ENCODE results near the gene ARL16.
A peak's percentile ranks its signal among the peaks of the same experiment; 100 is the strongest.

Gene ARL16, protein sequence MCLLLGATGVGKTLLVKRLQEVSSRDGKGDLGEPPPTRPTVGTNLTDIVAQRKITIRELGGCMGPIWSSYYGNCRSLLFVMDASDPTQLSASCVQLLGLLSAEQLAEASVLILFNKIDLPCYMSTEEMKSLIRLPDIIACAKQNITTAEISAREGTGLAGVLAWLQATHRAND

DNA sequence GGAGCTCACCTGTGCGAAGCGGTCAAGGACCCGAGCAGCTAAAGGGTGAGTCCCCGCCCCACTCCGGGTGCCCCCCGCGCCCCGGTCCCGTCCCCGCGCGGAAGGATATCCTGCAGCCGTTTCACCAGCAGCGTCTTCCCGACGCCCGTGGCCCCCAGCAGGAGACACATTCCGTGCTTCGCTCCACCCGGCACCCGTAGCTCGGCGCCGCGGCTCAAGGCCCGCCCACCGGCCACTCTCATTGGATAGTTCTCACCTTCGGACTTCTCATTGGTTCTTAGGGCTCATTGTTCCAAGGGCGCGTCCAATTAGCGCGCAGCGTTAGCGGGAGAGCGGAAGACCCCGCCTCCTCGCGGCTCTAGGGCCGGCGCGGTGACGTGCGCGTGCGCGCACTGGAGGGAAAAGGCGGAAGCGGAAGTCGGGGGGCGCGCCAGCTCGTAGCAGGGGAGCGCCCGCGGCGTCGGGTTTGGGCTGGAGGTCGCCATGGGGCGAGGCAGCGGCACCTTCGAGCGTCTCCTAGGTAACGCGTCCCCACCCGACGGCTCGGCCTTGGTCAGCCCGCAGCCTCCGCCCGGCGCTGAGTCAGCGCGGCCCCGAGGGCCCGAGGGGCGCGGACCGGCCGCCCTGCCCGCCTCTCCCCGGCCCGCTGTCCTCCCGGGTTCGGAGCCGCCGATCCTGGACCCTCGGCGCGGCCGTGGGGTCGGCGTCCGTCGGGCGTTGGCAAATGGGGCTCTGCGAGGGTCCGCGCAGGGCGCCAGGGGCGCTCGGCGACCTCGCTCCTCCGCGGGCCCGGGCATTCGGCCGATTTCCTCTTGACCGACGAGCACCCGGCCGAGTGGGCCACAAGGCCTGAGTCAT is at the start of gene ARL16, which contains the start of gene HGS:
TSS of gene ARL16 (minus strand) at position 214 of the 858 bp plus-strand sequence. CDS start at position 170, 44 bp downstream.
TSS of gene HGS (plus strand) at position 428 of the 858 bp plus-strand sequence. CDS start at position 484, 56 bp downstream.
- DNase-seq: peak; percentile 99 to 100

DNA sequence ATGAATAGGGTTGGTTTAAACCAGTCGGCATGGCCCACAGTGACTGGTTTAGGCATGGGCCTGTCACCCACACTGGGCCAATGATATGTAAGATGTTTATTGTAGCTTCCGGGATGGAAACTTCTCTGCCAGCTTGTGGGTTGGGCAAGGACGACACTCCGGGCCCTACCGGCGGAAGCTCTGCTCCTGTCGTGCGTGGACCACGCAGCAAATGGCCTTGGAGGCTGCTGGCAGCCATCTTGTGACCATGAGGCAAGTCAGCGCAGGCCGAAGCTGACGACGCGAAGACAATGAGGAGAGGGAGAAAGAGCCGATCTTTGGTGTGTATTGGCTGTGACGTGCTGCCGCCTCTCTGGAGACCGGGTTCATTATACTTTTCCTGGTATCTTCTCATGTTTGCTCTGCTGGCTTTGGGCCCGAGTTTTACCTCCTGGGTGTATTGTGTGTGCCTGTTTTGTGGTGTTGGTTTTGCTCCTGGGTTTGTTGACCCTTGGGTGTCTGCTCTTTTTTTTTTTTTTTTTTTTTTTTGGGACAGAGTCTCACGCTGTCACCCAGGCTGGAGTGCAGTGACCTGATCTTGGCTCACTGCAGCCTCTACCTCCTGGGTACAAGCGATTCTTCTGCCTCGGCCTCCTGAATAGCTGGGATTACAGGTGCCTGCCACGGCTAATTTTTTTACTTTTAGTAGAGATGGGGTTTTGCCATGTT is 43.9 kb upstream of the ARL16 start:
- DNase-seq: peak; percentile 80 to 91

DNA sequence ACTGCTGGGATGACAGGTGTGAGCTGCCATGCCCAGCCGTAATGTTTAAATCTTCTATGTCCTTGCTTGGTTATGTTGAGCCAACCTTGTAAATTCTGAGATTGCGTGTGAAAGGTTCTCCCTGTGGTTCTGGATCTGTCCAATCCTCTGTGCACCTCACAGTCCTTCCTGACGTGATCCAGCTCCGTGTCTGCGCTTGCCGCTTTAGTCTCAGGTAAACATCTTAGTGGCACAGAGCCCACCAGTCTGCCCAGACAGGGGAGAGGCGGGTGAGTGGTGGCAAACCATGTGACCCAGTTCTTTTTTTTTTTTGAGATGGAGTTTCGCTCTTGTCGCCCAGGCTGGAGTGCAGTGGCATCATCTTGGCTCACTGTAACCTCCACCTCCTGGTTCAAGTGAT is 42.4 kb upstream of the ARL16 start:
- DNase-seq: no peak

DNA sequence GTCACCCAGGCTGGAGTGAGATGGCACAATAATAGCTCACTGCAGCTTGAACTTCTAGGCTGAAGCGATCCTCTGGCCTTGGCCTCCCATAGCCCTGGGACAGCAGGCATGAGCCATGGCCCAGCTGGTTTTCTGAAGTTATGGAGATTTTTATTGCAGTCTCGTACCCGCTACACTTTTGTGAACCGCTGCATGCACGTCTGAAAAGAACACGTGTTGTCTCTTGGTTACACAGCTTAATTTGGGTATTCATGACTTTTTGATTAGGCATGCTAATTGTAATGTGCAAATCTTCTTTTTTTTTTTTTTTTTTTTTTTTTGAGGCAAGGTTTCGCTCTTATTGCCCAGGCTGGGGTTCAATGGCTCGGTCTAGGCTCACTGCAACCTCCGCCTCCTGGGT is 41.8 kb upstream of the ARL16 start:
- no peak for DNase-seq

DNA sequence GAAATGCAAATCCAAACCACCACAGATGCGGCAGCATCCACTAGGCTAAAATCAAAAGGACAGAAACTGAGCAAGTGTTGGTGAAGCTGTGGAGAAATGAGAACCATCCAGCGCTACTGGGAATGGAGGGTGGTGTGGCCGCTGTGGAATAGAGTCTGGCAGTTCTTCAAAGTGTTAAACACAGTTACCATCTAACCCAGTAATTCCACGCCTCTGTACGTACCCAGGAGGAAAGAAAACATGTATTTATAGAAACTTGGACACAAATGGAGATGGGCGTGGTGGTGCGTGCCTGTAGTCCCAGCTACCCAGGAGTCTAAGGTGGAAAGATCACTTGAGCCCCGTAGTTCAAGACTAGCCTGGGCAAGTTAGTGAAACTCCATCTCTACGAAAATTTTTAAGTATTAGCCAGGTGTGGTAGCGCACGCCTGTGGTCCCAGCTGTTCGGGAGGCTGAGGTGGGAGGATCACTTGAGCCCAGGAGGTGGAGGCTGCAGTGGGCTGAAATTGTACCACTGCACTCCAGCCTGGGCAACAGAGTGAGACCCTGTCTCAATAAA is 40.1 kb upstream of the ARL16 start:
- peak in 1 of 2 experiments; percentile 31 for DNase-seq

DNA sequence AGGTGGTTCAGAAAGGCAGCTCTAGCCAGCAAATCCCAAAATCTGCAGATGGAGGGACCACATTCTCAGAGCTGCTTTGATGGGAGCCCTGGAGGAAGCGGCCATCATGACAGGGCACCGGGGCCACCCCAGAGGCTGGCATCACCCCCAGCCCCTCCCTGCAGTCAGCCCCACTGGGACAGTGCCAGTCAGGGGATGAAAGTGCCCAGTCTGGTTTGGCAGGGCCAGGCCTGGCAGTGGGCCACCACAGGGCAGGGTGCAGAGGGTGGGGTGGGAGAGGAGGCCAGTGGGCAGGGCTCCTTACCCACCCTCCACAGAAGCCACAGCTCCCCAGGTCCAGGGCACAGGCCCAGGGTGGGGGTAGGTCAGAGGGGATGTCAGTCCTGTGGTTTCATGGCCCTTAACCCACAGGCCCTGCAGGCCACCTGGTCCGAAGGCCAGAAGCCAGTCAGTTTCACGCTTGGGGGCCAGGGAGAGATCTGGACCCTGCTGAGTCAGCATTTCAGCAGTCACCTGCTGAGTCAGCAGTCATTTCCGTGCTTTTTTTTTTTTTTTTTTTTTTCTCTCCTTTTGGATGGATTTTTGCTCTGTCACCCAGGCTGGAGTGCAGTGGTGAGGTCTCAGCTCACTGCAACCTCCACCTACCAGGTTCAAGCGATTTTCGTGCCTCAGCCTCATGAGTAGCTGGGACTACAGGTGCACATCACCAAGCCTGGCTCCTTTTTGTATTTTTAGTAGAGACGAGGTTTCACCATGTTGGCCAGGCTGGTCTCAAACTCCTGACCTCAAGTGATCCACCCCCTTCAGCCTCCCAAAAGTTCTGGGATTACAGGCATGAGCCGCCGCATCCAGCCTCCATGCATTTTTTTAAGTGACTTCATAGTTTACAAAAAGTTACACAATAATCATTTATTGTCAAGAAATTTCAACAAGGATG is 38.9 kb upstream of the ARL16 start:
- no peak for DNase-seq

DNA sequence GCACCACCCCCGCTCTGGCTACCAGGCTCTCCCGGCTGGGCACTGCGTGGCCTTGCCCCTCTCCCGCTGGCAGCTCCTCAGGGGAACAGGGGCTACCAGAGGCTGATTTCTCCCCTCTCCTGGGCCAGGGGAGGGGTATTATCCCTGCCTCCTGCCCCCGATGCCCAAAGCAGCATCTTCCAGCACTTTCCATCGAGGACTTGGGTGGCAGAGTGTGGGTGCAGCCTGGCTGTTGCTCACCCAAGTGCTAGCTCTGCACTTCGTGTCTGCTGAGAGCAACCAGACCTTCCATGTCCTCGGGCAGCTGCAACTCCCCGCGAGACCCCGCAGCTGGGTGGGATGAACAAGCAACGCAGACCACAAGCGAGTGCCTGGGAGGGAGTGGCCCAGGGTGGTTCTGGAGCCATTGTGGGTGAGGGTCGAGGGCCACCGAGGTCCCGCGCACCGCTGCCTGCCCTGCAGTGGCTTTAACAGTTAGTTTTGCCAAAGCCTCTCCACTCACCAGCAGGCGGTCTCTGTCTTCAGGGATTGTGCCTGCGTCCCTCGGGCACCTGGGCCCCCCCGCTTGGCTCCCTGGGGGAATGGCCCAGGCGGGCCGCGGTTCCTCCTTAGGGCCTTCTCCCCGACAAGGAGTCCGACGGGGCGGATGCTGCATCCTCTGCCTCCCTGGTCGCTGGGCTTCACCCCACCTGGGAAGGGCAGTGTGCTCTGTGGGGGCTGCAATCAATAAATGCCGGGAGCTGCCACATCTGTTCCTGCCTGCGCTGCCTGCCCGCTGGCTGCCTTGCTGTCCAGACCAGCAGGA is 36.9 kb upstream of the ARL16 start:
- DNase-seq: no peak

DNA sequence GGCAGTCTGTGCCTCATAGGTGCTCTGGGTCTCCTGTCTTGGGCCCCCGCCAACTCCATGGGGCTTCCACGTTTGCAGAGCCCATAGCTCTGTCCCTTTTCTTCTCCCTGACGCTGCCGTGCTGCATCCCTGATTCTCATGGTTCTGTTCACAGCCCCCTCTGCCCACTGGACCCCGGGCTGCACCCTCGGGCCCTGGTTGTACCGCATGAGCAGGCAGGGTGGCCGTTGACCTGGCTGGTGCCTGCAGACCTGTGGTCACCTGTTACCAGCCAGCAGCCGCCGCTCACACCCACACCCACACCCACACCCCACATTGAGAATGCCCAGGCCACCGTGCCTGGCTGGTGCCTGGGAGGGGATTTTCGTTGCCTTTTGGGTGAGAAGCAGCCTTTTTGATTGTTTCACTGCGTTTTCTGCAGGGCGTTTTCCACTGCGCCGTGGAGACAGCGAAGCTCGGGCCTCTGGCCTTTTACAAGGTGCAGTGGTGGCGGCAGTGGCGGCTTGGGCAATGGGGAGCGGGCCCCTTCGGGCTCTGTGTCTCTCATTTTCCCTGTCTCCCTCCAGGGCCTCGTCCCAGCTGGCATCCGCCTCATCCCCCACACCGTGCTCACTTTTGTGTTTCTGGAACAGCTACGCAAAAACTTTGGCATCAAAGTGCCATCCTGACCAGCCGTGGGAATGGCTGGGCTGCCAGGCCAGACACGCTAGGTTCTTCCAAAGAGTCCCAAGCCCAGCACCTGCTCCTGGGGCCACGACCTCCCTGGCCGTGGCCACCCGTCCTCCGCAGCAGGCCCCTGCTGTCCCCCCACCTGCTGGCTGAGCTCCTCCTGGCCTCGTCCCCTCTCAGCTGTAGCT is 36.0 kb upstream of the ARL16 start:
- no peak for DNase-seq

DNA sequence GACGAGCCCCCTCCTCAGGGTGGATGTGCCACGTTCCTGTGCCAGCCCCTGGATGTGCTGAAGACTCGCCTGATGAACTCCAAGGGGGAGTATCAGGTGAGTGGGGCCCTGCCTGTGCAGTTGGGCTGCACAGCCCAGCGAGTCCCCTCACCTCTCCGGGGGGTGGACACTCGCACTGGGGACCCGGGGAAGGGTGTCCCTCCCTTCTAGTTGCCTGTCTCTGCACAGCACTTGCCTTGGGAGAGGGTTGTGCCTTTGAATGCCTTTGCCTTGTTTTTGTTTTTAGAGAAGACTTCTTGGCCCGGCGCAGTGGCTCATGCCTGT is 34.1 kb upstream of the ARL16 start:
- no peak for DNase-seq

DNA sequence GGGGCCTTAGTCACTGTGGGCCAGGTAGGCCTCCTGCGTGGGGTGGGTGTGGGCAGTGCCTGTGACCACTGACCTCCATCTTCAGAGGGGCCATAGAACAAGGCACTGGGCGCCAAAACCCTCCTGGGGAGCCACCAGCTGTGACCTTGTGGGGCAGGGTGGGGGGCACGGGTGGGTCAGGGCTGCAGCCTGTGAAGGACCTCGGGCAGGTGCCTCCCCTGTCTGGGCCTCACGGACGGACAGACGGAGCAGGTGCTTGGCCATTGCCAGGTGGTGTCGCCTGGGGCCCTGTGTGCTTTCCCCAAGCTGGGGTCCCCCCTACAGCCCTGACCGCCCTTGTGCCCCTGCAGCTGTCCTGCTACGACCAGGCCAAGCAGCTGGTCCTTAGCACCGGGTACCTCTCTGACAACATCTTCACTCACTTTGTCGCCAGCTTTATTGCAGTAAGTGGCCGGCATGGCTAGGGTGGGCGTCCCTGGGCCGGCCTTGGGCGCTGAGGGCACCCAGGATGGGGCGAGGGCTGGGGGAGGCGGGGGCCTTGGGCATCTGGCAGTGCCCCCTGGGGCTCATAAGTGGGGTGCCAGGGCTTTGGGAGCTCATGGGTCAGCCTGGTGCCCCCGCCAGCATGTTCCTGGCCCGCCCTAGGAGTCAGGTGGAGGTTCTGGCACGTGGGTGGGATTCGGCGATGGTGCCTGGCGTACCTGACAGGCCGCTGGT is 33.6 kb upstream of the ARL16 start:
- no peak for DNase-seq

DNA sequence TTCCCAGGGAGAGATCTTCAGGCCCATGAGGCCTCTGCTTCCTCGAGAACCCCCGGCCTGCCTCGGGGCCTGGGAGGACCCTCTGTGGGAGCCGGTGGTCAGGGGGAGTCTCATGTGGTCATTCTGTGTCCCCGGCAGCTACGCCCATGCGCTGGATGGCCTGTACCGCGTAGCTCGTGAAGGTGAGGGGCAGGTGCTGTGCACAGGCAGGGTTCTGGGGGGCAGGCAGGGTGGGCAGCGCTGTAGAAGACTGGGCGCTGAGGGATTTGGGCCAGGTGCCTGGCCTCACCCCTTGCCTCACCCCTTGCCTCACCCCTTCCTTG is 33.0 kb upstream of the ARL16 start:
- no peak for DNase-seq

DNA sequence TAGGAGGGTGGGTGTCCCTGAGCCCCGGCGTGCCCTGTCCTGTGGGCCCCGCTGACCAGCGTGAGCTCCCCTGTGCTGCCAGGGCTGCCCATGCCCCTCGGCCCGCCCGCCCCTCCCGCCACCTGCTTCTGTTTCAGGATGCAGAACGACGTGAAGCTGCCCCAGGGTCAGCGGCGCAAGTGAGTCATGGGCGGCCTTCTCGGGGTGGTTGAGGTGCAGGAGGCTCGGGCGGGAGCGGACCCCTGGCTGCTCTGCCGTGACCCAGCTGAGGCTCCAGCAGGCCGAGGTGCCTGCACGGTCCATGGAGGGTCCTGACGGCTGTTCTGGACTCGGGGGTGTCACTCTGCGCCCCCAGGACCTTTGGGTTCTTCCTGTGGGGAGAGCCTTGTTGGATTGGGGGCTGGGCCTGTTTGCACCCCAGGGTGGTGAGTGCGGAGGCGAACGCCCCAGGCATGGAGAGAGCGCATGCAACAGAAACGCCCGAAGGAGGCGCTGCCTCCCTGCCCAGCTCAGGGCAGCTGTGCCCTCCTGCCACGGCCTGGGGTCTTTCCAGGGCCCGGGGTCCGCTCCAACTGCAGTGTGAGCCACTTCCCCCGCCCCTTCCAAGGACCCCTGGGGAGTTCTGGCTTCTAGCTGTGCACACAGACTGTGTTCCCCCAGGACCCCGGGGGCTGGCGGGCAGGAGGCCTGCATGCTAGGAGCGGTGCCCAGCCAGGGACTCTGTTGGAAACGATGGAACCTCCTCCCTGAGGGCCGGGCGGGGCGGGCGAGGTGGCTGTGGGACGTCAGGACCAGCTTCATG is 32.5 kb upstream of the ARL16 start:
- DNase-seq: no peak

DNA sequence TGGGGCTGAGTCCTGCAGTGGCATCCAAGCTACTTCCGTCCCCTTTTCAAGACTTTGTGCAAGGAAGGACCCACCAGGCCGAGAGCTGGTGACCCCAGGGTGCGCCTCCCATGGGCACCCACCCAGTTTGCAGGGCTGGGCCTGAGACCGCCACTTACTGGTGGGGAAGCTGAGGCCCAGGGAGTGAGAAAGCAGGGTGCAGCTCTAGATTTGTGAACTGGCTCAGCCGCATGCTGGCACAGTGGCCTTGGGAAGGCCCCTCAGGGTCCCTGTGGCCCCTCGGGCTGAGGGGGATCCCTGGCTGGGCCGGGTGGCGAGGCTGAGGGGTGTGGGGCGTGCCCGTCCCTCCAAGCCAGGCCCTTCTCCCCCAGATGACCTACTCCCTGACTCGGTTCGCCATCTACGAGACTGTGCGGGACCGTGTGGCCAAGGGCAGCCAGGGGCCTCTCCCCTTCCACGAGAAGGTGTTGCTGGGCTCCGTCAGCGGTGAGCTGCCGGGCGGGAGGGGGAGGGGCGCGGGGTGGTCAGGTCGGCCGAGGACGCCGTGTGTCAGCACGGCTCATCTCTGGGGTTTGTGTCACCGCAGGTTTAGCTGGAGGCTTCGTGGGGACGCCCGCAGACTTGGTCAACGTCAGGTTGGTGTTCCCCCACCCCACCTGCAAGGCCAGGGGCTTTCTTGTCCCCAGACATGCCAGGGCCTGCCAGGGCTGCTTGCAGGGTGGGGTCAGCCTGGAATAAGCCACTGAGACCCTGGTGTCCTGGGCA is 31.7 kb upstream of the ARL16 start:
- no peak for DNase-seq

DNA sequence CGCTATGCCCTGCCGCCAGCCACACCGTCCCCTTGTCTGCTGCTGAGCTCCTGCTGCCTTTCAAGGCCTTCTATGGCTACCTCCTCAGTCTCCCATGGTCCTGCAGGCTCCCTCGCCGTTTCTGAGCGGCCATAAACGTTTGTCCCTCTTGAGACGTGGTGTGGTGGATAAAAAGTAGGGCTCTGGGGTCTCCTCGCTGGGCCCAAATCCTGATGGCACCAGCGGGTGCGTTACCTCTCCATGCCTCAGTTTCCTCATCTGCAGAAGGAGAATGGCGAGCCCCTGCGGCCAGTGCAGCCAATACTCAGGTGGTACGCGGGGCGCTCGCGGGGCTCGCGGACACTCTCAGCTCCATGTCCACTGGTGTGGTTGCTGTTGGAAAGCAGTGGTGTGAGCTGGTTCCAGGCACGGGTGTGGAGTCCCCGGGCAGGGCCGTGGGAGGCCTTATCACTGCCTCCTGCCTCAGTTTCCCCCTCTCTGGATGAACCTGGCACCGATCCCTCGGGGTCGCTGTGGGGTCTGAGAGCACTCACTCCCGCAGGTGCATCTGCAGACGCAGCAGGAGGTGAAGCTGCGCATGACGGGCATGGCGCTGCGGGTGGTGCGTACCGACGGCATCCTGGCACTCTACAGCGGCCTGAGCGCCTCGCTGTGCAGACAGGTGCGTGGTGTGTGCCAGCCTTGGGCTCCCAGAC is 31.0 kb upstream of the ARL16 start:
- no peak for DNase-seq

DNA sequence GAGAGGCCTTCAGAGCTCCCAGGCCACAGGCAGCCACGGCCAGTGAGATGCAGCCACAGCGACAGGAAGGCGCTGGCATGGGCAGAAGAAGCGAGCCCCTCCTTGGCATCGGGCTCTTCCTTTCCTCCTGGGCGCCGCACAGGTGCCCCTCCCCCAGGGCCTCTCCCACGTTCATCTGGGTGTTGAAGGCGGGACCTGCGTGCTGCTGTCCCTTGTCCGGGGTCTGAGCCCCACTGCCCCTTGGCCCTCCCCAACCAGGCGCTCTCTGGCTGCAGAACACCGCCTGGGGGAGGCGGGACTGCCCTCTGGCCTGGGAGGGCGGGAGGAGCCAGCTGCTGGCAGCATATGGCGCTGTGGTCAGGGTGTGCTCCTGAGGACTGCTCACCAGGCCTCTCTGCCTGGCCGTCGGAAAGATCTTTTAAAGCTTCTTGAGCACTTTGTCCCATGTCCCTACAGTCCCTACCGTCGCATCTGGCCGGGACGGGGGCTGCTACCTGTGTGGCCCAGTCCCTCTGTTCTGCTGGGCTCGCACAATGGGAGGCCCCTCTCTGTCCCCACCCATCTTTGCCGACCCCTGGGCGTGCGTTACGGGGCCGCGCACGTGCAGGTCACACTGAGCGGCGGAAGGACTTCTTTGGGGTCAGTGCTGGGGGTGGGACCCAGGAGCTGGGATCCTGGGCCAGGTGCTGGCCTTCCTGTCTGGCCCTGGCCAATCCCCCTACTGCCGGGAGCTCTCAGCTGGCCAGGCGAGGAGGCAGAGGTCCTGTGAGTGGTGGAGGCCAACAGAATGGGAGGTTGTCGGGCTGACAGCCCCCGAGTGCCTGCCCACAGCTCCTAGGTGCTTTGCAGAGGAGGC is 30.2 kb upstream of the ARL16 start:
- DNase-seq: peak in 1 of 2 experiments; percentile 46

DNA sequence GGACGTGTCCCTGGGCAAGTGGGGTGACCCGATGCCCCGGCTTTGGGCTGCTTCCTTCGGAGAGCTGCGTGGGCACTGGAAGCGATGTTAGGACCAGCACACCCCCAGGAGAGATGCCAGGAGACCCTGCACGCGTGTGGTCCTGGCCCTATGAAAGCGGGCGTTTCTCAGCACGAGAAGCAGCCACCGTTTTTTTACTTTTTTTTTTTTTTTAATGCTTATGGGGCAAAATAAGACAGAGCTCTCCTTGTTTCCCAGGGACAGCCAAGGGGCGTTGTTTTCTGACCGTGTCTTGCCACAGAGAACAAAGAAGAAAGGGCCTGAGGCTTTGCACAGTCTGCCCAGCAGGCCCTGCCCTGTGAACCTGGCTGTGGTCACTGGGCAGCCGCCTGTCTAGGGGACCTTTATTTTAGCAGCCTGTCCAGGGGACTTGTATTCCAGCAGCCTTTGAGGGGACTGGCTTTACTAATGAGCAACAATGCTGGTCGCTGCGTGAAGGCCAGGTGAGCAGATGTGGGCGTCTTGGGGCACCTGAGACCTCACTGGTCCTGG is 29.5 kb upstream of the ARL16 start:
- DNase-seq: peak in 1 of 2 experiments; percentile 22
